Sigmoid colon (tissue), 7 donors: ENCODE results near the gene NAA38. TPM values are rescaled to one million over a fixed set of nuclear protein-coding genes. Genes with fewer than 3 reads are reported as not detected.

Experiments
- DNase-seq: peaks from one replicate; pipeline ENCODE4 v3.0.0-alpha.2; 2019
- H3K27ac ChIP-seq, 4 donors: fragments of 200-600 bp; sonication (generic); one replicate each; pipeline ENCODE4 v1.5.1; 2016 to 2019; ENCODE audit warnings: mild to moderate bottlenecking in 1 of 4
- H3K27me3 ChIP-seq, 3 donors: fragments of 200-600 bp; sonication (generic); one replicate each; pipeline ENCODE4 v1.5.1; 2019; ENCODE audit warnings: mild to moderate bottlenecking in 1 of 3
- H3K36me3 ChIP-seq, 4 donors: fragments of 200-600 bp; sonication (generic); one replicate each; pipeline ENCODE4 v1.5.1; 2016 to 2019
- H3K4me1 ChIP-seq, 4 donors: fragments of 200-600 bp; sonication (generic); one replicate each; pipeline ENCODE4 v1.5.1; 2017 to 2019
- H3K4me3 ChIP-seq, 4 donors: fragments of 200-600 bp; sonication (generic); one replicate each; pipeline ENCODE4 v1.5.1; 2017 to 2019; ENCODE audit warnings: mild to moderate bottlenecking in 2 of 4, moderate library complexity in 1 of 4
- H3K9me3 ChIP-seq, 4 donors: fragments of 200-600 bp in 3 of 4; sonication (generic) in 3 of 4; one replicate each; pipeline versions ENCODE4 v1.5.1 to v1.6.1; 2013 to 2019
- CTCF ChIP-seq, 4 experiments: fragments of 450-650 bp in 3 of 4; fragments of 200-600 bp in 1 of 4; IDR thresholded peaks; one replicate each; pipeline ENCODE4 v1.5.1; 2016 to 2019; ENCODE audit warnings: antibody characterized with exemption in 4 of 4, mild to moderate bottlenecking in 3 of 4, moderate library complexity in 2 of 4
- EP300 ChIP-seq, 4 donors: sonication (generic); formaldehyde crosslinking; IDR thresholded peaks; one replicate each; pipeline ENCODE4 v1.6.1; 2017; ENCODE audit warnings: antibody characterized with exemption in 4 of 4
- POLR2A ChIP-seq, 2 donors: fragments of 450-650 bp; IDR thresholded peaks; one replicate each; pipeline ENCODE4 v1.6.1; 2016; ENCODE audit warnings: antibody characterized with exemption in 2 of 2, mild to moderate bottlenecking in 2 of 2, moderate library complexity in 2 of 2
- POLR2AphosphoS5 ChIP-seq, 4 donors: sonication (generic); formaldehyde crosslinking; IDR thresholded peaks; one replicate each; pipeline ENCODE4 v1.6.1; 2017; ENCODE audit warnings: antibody characterized with exemption in 4 of 4
- WGBS, 2 donors: extraction: QIAGEN DNeasy Blood & Tissue Kit; methylation state at CpG; one replicate each; pipeline ENCODE4 v1.1.7; 2013; 5-methylcytosine and 5-hydroxymethylcytosine counted together
- intact Hi-C: fragments of 100-400 bp; cut with DNase I; formaldehyde crosslinking; loops from one replicate; pipeline ENCODE4 v1.15.1; 2023
- polyA plus RNA-seq, 3 donors: library from polyadenylated mRNA; stranded (reverse); fragments of 200-250 nt; gene quantifications; one replicate each; pipeline ENCODE4 v1.2.3, GENCODE V29; 2013
- total RNA-seq, 4 donors: library from RNA; depleted of rRNA; stranded (reverse); fragments of >200 nt; gene quantifications; one replicate each; pipeline ENCODE4 v1.1.0, GENCODE V29; 2016
- donor health status: healthy with polysubstance abuse.
- donor health status: Bipolar disorder and iron deficiency.
- donor health status: healthy.

NAA38 gene
- total and polyA plus RNA-seq, 7 donors, result 92.4 to 206 (median 109) TPM

- H3K27me3 ChIP-seq, result no peaks in the 10 kb centered on the region
- H3K36me3 ChIP-seq, result peaks cover 10 to 46% (median 15%) of the 10 kb centered on the region in 4 donors
- peak overlapping the region; percentile 46 to 76 (median 63) for H3K4me3 ChIP-seq
- peaks cover 0 to 52% (median 46%) of the 10 kb centered on the region in 4 donors for H3K4me1 ChIP-seq
- intact Hi-C loops, result loop anchor here (2.0 to 10.0 kb wide), 3 partner anchors 33 to 271 kb away; partner anchors contain the start of genes CHD3, CNTROB, MPDU1 and TRAPPC1
- DNase-seq, result peak; percentile 83
- TF ChIP-seq POLR2A (IDR thresholded peaks at IDR 0.05) (no peak), POLR2AphosphoS5 (IDR thresholded peaks at IDR 0.05) (peak in 2 of 4 donors; percentile 4 to 43), EP300 (IDR thresholded peaks at IDR 0.05) (no peak), CTCF (IDR thresholded peaks at IDR 0.05) (no peak)
- H3K27ac ChIP-seq, result peak overlapping the region; percentile 90 to 94 (median 93)
- no peaks in the 10 kb centered on the region for H3K9me3 ChIP-seq
- WGBS, 2 donors, result 2 to 5% methylated on average over 29 of the region's 29 CpGs
Measured at GRCh38 chr17:7856011-7856810, 1.1 kb downstream of the NAA38 start.

GRCh38 chr17:7855660-7856010 is 1.7 kb downstream of the NAA38 start:
- no peaks in the 10 kb centered on the region for H3K9me3 ChIP-seq
- H3K36me3 ChIP-seq, result peaks cover 11 to 46% (median 18%) of the 10 kb centered on the region in 4 donors
- TF ChIP-seq EP300 (IDR thresholded peaks at IDR 0.05) (no peak), POLR2AphosphoS5 (IDR thresholded peaks at IDR 0.05) (peak in 1 of 4 donors; percentile 2)
- peak overlapping the region; percentile 90 to 94 (median 93) for H3K27ac ChIP-seq
- peak; percentile 77 for DNase-seq
- H3K4me1 ChIP-seq, result peaks cover 0 to 53% (median 46%) of the 10 kb centered on the region in 4 donors
- 14 to 26% methylated on average over 15 of the region's 15 CpGs for WGBS, 2 donors
- peak overlapping the region; percentile 46 to 76 (median 63) for H3K4me3 ChIP-seq
- intact Hi-C loops, result loop anchor here (2.0 to 10.0 kb wide), 3 partner anchors 33 to 271 kb away; partner anchors contain the start of genes CHD3, CNTROB, MPDU1 and TRAPPC1
- H3K27me3 ChIP-seq, result no peaks in the 10 kb centered on the region

GRCh38 chr17:7854851-7855659 is 2.3 kb downstream of the NAA38 start, which contains the start of gene TMEM88:
Gene TMEM88 (plus strand): TSS chr17:7855066. CDS start chr17:7855075, 9 bp downstream.
- peaks cover 14 to 46% (median 23%) of the 10 kb centered on the region in 4 donors for H3K36me3 ChIP-seq

GRCh38 chr17:7854078-7854777 is 3.1 kb downstream of the NAA38 start:
- intact Hi-C loops, result loop anchor here (10.0 kb wide), 1 partner anchor 269 kb away; the partner anchor contains the start of gene MPDU1
- H3K36me3 ChIP-seq, result peaks cover 23 to 47% (median 29%) of the 10 kb centered on the region in 4 donors
- H3K9me3 ChIP-seq, result no peaks in the 10 kb centered on the region
- H3K4me1 ChIP-seq, result peaks cover 0 to 53% (median 46%) of the 10 kb centered on the region in 4 donors
- H3K4me3 ChIP-seq, result peak overlapping the region in 1 of 4 donors; percentile 59
- WGBS, 2 donors, result 84 to 86% methylated on average over 31 of the region's 31 CpGs
- DNase-seq, result peak; percentile 64
- no peak for TF ChIP-seq CTCF (IDR thresholded peaks at IDR 0.05)
- TF ChIP-seq POLR2A (IDR thresholded peaks at IDR 0.05), result no peak
- TF ChIP-seq EP300 (IDR thresholded peaks at IDR 0.05), result no peak
- TF ChIP-seq POLR2AphosphoS5 (IDR thresholded peaks at IDR 0.05), result no peak
- H3K27ac ChIP-seq, result peak overlapping the region; percentile 12 to 94 (median 92)
- H3K27me3 ChIP-seq, result no peaks in the 10 kb centered on the region

More at GRCh38 chr17:7854851-7855659, 2.3 kb downstream of the NAA38 start, which contains the start of gene TMEM88:
- Histone ChIP-seq H3K9me3 (no peaks in the 10 kb centered on the region), H3K4me1 (peaks cover 0 to 53% (median 46%) of the 10 kb centered on the region in 4 donors), H3K4me3 (peak within 1 kb of the TSS; percentile 46 to 76 (median 63)), H3K27ac (peak within 1 kb of the TSS; percentile 90 to 94 (median 93)), H3K27me3 (no peaks in the 10 kb centered on the region)
- intact Hi-C loops, result loop anchor here (5.0 to 10.0 kb wide), 2 partner anchors 77 to 270 kb away; partner anchors contain the start of genes CNTROB, MPDU1 and TRAPPC1
- WGBS, 2 donors, result 68 to 69% methylated on average over 57 of the region's 57 CpGs
- TF ChIP-seq POLR2A (IDR thresholded peaks at IDR 0.05), result no peak
- TF ChIP-seq CTCF (IDR thresholded peaks at IDR 0.05), result no peak
- no peak for TF ChIP-seq EP300 (IDR thresholded peaks at IDR 0.05)
- TF ChIP-seq POLR2AphosphoS5 (IDR thresholded peaks at IDR 0.05), result peak in 1 of 4 donors; percentile 7
- peak; percentile 67 for DNase-seq
